ENCODE measurements around the gene ALDH1L2.

DNA sequence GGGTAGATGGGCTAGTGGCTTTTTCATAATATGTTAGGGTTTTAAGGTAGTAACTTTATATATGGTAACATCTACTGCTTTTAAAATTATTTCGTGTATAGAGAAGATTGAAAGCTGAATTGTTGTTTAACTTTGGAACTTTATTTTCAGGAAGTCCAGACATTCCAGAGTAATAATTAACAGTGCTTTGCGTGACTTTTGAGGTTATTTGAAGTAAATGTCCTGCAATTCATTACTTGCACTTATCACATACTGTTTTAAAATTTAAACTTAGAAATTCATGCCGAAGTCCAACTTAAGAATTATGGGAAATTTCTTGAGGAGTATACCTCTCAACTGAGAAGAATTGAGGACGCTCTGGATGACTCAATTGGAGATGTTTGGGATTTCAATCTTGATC, 26.6 kb upstream of the ALDH1L2 start:
- TF ChIP-seq, protein P1, sequence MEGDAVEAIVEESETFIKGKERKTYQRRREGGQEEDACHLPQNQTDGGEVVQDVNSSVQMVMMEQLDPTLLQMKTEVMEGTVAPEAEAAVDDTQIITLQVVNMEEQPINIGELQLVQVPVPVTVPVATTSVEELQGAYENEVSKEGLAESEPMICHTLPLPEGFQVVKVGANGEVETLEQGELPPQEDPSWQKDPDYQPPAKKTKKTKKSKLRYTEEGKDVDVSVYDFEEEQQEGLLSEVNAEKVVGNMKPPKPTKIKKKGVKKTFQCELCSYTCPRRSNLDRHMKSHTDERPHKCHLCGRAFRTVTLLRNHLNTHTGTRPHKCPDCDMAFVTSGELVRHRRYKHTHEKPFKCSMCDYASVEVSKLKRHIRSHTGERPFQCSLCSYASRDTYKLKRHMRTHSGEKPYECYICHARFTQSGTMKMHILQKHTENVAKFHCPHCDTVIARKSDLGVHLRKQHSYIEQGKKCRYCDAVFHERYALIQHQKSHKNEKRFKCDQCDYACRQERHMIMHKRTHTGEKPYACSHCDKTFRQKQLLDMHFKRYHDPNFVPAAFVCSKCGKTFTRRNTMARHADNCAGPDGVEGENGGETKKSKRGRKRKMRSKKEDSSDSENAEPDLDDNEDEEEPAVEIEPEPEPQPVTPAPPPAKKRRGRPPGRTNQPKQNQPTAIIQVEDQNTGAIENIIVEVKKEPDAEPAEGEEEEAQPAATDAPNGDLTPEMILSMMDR (IDR thresholded peaks at IDR 0.05; ENCODE audit: low read length): no peak
- no peak for TF ChIP-seq EZH2 (IDR thresholded peaks at IDR 0.05; ENCODE audit: borderline replicate concordance, low read length)
